A549 (cell line): Measurements from ENCODE around the gene ATP8B4. TPM values are rescaled to one million over a fixed set of nuclear protein-coding genes. Genes with fewer than 3 reads are reported as not detected.
A peak's percentile ranks its signal among the peaks of the same experiment; 100 is the strongest.

ENCODE experiments used
- ATAC-seq, 2 experiments: fragments of 200-7000 bp in 1 of 2; fragments of >200 bp in 1 of 2; cut with Nextera tagmentation in 1 of 2; cut with Tn5 transposase in 1 of 2; 3 replicates each; pipeline versions ENCODE4 v1.8.0 to v1.9.1; 2018 to 2020; ENCODE audit warnings: mild to moderate bottlenecking in 1 of 2, moderate library complexity in 1 of 2
- CTCF ChIA-PET: fragments of 300-600 bp; sonication (Branson Sonifier 250); formaldehyde crosslinking; extraction: SDS; loops from one replicate; lab custom pipeline; 2021; ENCODE audit warnings: antibody characterized with exemption, inconsistent platforms; lab: Yijun Ruan, JAX
- POLR2A ChIA-PET: fragments of 350-600 bp; formaldehyde crosslinking; extraction: SDS; loops from one replicate; lab custom pipeline; 2021; ENCODE audit warnings: antibody characterized with exemption, inconsistent platforms; lab: Yijun Ruan, JAX
- DNase-seq, 2 experiments: peaks; one replicate each; pipeline versions ENCODE4 v3.0.0 to v3.0.0-alpha.2; 2011 to 2016; ENCODE audit warnings: low read depth in 1 of 2, low spot score in 1 of 2
- FAIRE-seq: peaks from 2 replicates; lab custom pipeline; 2011; peaks lifted over from hg19 to GRCh38; lab: Jason Lieb, UNC
- H3K27ac ChIP-seq, 2 experiments: fragments of >200 bp; sonication (Bioruptor Twin); formaldehyde crosslinking; 3 replicates each; pipeline ENCODE4 v1.5.1; 2016 to 2017
- H3K4me1 ChIP-seq: fragments of >200 bp; sonication (Bioruptor Twin); formaldehyde crosslinking; 3 replicates; pipeline ENCODE4 v1.6.1; 2016
- H3K4me2 ChIP-seq: fragments of >200 bp; sonication (Bioruptor Twin); formaldehyde crosslinking; 3 replicates; pipeline ENCODE4 v1.6.1; 2016
- H3K4me3 ChIP-seq: fragments of >200 bp; sonication (Bioruptor Twin); formaldehyde crosslinking; 3 replicates; pipeline ENCODE4 v1.5.1; 2016
- H3K9me3 ChIP-seq: fragments of >200 bp; sonication (Bioruptor Twin); formaldehyde crosslinking; 3 replicates; pipeline ENCODE4 v1.6.1; 2016
- BHLHE40 ChIP-seq: IDR thresholded peaks from 2 replicates; pipeline ENCODE4 v1.6.1; 2012; ENCODE audit warnings: low read depth, low read length, inconsistent platforms
- CHD4 ChIP-seq: fragments of 200-600 bp; sonication (generic); IDR thresholded peaks from 2 replicates; pipeline ENCODE4 v1.6.1; 2016; ENCODE audit warnings: antibody characterized with exemption, mild to moderate bottlenecking, borderline replicate concordance
- EHMT2 ChIP-seq: fragments of 200-600 bp; sonication (generic); IDR thresholded peaks from 2 replicates; pipeline ENCODE4 v1.6.1; 2016; ENCODE audit warnings: antibody characterized with exemption, low read depth, mild to moderate bottlenecking, moderate library complexity
- FOSL2 ChIP-seq, 2 experiments: fragments of 450-650 bp in 1 of 2; fragments of >200 bp in 1 of 2; sonication (Bioruptor Twin) in 1 of 2; formaldehyde crosslinking; IDR thresholded peaks; 2 replicates each; pipeline versions ENCODE4 v1.5.0 to v1.6.1; 2016 to 2020; ENCODE audit warnings: mild to moderate bottlenecking in 1 of 2, moderate library complexity in 1 of 2
- HOXA7 ChIP-seq: fragments of 250-450 bp; sonication (Bioruptor Pico); IDR thresholded peaks from 2 replicates; pipeline ENCODE4 v1.5.0; 2020; ENCODE audit warnings: mild to moderate bottlenecking, moderate library complexity
- HOXB13 ChIP-seq: fragments of 250-450 bp; sonication (Bioruptor Pico); IDR thresholded peaks from 2 replicates; pipeline ENCODE4 v1.5.0; 2020; ENCODE audit warnings: low read depth, mild to moderate bottlenecking, moderate library complexity
- MAFK ChIP-seq: fragments of 450-650 bp; IDR thresholded peaks from 2 replicates; pipeline ENCODE4 v1.6.1; 2014; ENCODE audit not compliant: partially characterized antibody
- MYC ChIP-seq: IDR thresholded peaks from 2 replicates; pipeline ENCODE4 v1.6.1; 2012; ENCODE audit warnings: mild to moderate bottlenecking, inconsistent platforms, low read length, improper control_type of control experiment, borderline replicate concordance
- NFE2L2 ChIP-seq: fragments of 150-350 bp; conservative IDR thresholded peaks from 2 replicates; pipeline ENCODE4 v1.6.1; 2014; ENCODE audit warnings: low read length
- NR3C1 ChIP-seq: fragments of >200 bp; sonication (Bioruptor Twin); formaldehyde crosslinking; IDR thresholded peaks from 3 replicates; pipeline ENCODE4 v1.6.1; 2017
- POLR2AphosphoS2 ChIP-seq: conservative IDR thresholded peaks from 2 replicates; pipeline ENCODE4 v1.6.1; 2012; ENCODE audit warnings: low read length, improper control_type of control experiment, inconsistent platforms
- RCOR1 ChIP-seq: fragments of 150-350 bp; IDR thresholded peaks from 2 replicates; pipeline ENCODE4 v1.6.1; 2014; ENCODE audit warnings: antibody characterized with exemption, low read length, low read depth
- RFX5 ChIP-seq: fragments of 450-650 bp; IDR thresholded peaks from 2 replicates; pipeline ENCODE4 v1.7.1; 2014; ENCODE audit warnings: antibody characterized with exemption, mild to moderate bottlenecking, moderate library complexity
- RNF2 ChIP-seq: fragments of 200-600 bp; sonication (generic); IDR thresholded peaks from 2 replicates; pipeline ENCODE4 v1.6.1; 2016; ENCODE audit warnings: low read depth, mild to moderate bottlenecking, antibody characterized with exemption, moderate library complexity, borderline replicate concordance
- TFCP2L1 ChIP-seq: fragments of 250-450 bp; sonication (Bioruptor Pico); IDR thresholded peaks from 2 replicates; pipeline ENCODE4 v1.5.0; 2021; ENCODE audit warnings: mild to moderate bottlenecking
- TP53 ChIP-seq: fragments of 250-450 bp; sonication (Bioruptor Pico); IDR thresholded peaks from 2 replicates; pipeline ENCODE4 v1.5.0; 2021; ENCODE audit warnings: mild to moderate bottlenecking, moderate library complexity
- ZNF302 ChIP-seq: fragments of 250-450 bp; sonication (Bioruptor Pico); IDR thresholded peaks from 2 replicates; pipeline ENCODE4 v1.9.0; 2021; ENCODE audit warnings: inconsistent platforms, mild to moderate bottlenecking, moderate library complexity
- WGBS: methylation state at CpG from one replicate; pipeline ENCODE4 v1.1.6; 2017; ENCODE audit errors: missing lambda C conversion rate; 5-methylcytosine and 5-hydroxymethylcytosine counted together
- polyA plus RNA-seq, 4 experiments: library from polyadenylated mRNA; depleted of rRNA in 3 of 4; stranded (reverse); fragments of >200 nt; fragmentation: RNase III in 1 of 4; extraction: RNeasy Plus Mini Kit Qiagen cat#74134 plus additional on column Dnase treatment in 1 of 4; gene quantifications; 2 replicates in 3 of 4; 3 replicates in 1 of 4; pipeline ENCODE4 v1.2.3, GENCODE V29; 2011 to 2017
- TF ChIP-seq, protein P1 (sequence below): fragments of >200 bp; sonication (Bioruptor Twin); formaldehyde crosslinking; IDR thresholded peaks from 3 replicates; pipeline ENCODE4 v1.6.1; 2016
- TF ChIP-seq, protein P2 (sequence below): IDR thresholded peaks from 2 replicates; pipeline ENCODE4 v1.6.1; 2012
- TF ChIP-seq, protein P3 (sequence below): fragments of 450-650 bp; IDR thresholded peaks from 2 replicates; pipeline ENCODE4 v1.6.1; 2014; ENCODE audit warnings: antibody characterized with exemption

The ATP8B4 gene
- polyA plus RNA-seq, 2 of the 4 experiments (the other 2 are of a cell fraction): 0.88 to 1.7 TPM

DNA sequence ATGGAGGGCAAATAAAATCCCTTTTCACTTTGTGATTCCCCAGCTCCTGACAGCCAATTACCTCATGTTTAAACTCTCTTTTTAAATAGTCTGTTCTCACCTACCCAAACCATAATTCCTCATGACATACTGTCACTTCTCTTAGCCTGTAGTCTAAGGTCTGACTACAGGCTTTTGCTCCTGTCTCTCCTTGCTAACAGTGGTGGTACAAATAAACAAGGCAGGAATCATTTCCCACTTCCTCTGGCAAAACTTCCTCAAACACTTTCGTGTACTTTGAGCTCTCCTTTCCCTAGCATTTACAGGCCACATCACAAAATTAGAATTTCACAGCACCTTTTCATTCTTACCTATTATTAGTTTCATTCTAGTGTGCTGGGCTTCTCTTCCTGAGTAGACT is 51.8 kb downstream of the ATP8B4 start:
- no peaks in the 10 kb centered on the region for H3K9me3 ChIP-seq
- H3K27ac ChIP-seq: no peak overlapping the region
- WGBS: 40% methylated on average over 1 of the region's 1 CpG
- DNase-seq (no peak), FAIRE-seq (no peak), ATAC-seq (no peak)
- H3K4me2 ChIP-seq: no peak overlapping the region
- CTCF ChIA-PET: interaction anchor here (0.6 to 1.1 kb wide), 4 partner anchors 14 to 1419 kb away, joined by 3 to 4 read pairs (median 3); no protein-coding TSS in a partner anchor
- no peak for TF ChIP-seq ZNF302 (CRISPR knock-in tag)
- no peak for TF ChIP-seq BHLHE40
- TF ChIP-seq, protein P1, sequence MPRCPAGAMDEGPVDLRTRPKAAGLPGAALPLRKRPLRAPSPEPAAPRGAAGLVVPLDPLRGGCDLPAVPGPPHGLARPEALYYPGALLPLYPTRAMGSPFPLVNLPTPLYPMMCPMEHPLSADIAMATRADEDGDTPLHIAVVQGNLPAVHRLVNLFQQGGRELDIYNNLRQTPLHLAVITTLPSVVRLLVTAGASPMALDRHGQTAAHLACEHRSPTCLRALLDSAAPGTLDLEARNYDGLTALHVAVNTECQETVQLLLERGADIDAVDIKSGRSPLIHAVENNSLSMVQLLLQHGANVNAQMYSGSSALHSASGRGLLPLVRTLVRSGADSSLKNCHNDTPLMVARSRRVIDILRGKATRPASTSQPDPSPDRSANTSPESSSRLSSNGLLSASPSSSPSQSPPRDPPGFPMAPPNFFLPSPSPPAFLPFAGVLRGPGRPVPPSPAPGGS: no peak
- no peak for TF ChIP-seq RCOR1
- no peak for TF ChIP-seq TP53 (CRISPR knock-in tag)
- TF ChIP-seq HOXB13 (CRISPR knock-in tag): no peak
- no peak for TF ChIP-seq RFX5
- TF ChIP-seq NR3C1: no peak
- no peak for TF ChIP-seq HOXA7 (CRISPR knock-in tag)
- TF ChIP-seq, protein P2, sequence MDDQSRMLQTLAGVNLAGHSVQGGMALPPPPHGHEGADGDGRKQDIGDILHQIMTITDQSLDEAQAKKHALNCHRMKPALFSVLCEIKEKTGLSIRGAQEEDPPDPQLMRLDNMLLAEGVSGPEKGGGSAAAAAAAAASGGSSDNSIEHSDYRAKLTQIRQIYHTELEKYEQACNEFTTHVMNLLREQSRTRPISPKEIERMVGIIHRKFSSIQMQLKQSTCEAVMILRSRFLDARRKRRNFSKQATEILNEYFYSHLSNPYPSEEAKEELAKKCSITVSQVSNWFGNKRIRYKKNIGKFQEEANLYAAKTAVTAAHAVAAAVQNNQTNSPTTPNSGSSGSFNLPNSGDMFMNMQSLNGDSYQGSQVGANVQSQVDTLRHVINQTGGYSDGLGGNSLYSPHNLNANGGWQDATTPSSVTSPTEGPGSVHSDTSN: no peak
- TF ChIP-seq POLR2AphosphoS2: no peak
- POLR2A ChIA-PET: no interaction called here
- H3K4me1 ChIP-seq: no peaks in the 10 kb centered on the region
- no peak overlapping the region for H3K4me3 ChIP-seq

DNA sequence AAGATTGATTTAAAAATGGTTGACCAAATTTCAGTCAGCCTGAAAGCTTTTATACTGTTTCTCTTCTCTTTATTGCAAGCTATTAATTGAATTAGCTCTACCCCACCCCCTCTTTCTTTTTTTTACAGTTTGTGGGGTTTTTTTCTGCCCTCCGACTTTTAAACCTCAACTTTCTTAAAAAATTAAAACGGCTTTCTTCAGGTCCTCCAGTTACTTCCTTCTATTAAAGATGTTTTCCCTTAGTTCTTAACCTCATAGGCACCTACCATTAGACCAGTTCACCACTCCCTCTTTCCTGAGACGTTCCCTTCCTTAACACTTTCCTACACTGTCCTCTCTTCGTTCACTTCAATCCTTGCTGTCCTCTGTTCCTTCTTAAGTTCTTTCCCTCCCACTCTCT is 52.4 kb downstream of the ATP8B4 start:
- Histone ChIP-seq H3K4me1 (no peaks in the 10 kb centered on the region), H3K27ac (no peak overlapping the region), H3K4me2 (no peak overlapping the region), H3K4me3 (no peak overlapping the region), H3K9me3 (no peaks in the 10 kb centered on the region)
- 70% methylated on average over 4 of the region's 4 CpGs for WGBS
- ChIA-PET CTCF (interaction anchor here (0.7 to 1.2 kb wide), 3 partner anchors 13 to 62 kb away, joined by 3 read pairs; no protein-coding TSS in a partner anchor), POLR2A (no interaction called here)
- ATAC-seq: no peak
- TF ChIP-seq NR3C1 (no peak), TFCP2L1 (CRISPR knock-in tag) (no peak), RNF2 (no peak), EHMT2 (no peak), NFE2L2 (no peak), MYC (no peak)
- no peak for DNase-seq
- FAIRE-seq: no peak

DNA sequence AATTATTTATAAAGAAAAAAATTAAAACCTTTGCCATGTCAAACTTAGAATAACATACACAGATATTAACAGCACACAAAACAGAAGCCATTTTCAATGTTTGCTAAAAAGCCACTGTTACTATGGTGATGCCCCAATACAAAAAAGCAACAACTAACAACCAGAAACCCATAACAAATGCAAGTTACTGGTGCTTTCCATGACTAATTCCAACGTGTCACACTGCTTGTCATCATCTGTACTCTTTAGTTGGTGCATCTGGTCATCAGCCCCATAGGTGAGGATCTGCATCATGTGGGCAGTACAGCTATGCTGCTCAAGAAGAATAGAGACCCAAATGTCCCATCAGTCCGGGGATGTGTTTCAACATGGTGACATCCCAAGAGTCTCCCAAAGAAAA is 52.8 kb downstream of the ATP8B4 start:
- Histone ChIP-seq H3K4me3 (no peak overlapping the region), H3K27ac (no peak overlapping the region), H3K9me3 (no peaks in the 10 kb centered on the region), H3K4me1 (no peaks in the 10 kb centered on the region), H3K4me2 (no peak overlapping the region)
- CTCF ChIA-PET: interaction anchor here (1.2 kb wide), 1 partner anchor 15 kb away, joined by 3 read pairs; no protein-coding TSS in a partner anchor
- WGBS: 33% methylated on average over 2 of the region's 2 CpGs
- TF ChIP-seq, protein P3, sequence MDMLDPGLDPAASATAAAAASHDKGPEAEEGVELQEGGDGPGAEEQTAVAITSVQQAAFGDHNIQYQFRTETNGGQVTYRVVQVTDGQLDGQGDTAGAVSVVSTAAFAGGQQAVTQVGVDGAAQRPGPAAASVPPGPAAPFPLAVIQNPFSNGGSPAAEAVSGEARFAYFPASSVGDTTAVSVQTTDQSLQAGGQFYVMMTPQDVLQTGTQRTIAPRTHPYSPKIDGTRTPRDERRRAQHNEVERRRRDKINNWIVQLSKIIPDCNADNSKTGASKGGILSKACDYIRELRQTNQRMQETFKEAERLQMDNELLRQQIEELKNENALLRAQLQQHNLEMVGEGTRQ: no peak
- no peak for TF ChIP-seq CHD4
- no peak for TF ChIP-seq FOSL2 (IDR thresholded peaks at IDR 0.05)
- peak; percentile 19; the same call in 1 of the 2 replicates for TF ChIP-seq FOSL2 (CRISPR knock-in tag; IDR thresholded peaks at IDR 0.05)
- no peak for TF ChIP-seq MAFK
- DNase-seq (peak; percentile 18 to 64), ATAC-seq (peak; percentile 67 to 68; a peak in 5 of 6 replicates), FAIRE-seq (no peak)
- POLR2A ChIA-PET: no interaction called here
